HG03159 (cell line): ENCODE measurements around the gene LRRC8C.
A peak's percentile ranks its signal among the peaks of the same experiment; 100 is the strongest.

Experiments
- ATAC-seq: cut with Tn5 transposase; IDR thresholded peaks from one replicate; pipeline ENCODE4 v1.9.1; 2021; ENCODE audit warnings: mild to moderate bottlenecking, moderate library complexity; ENCODE audit not compliant: unreplicated experiment

The LRRC8C gene

GRCh38 chr1:89761338-89761737 lies 128.4 kb downstream of the LRRC8C start:
- ATAC-seq, result no peak

- no peak for ATAC-seq
Observed at GRCh38 chr1:89761901-89762300, 129.0 kb downstream of the LRRC8C start.

GRCh38 chr1:89762386-89762778 lies 129.5 kb downstream of the LRRC8C start:
- ATAC-seq, result peak; percentile 14

GRCh38 chr1:89762779-89763648 lies 130.1 kb downstream of the LRRC8C start:
- peak; percentile 98 for ATAC-seq

GRCh38 chr1:89763649-89763986 lies 130.7 kb downstream of the LRRC8C start:
- no peak for ATAC-seq

- ATAC-seq, result no peak
Observed at GRCh38 chr1:89765774-89766173, 132.9 kb downstream of the LRRC8C start.

- ATAC-seq, result no peak
Observed at GRCh38 chr1:89767618-89768017, 134.7 kb downstream of the LRRC8C start.
